Measurements from ENCODE around the gene GRIP2.

GRCh38 chr3:14570089-14570488 is 29.9 kb upstream of the GRIP2 start:
- TF ChIP-seq CTCF (conservative IDR thresholded peaks at IDR 0.05 in 1 of 2, IDR thresholded peaks at IDR 0.05 in 1 of 2; ENCODE audit: extremely low read depth in 1 of 2, insufficient read depth in 1 of 2, low read depth in 1 of 2, low read length in 2 of 2) (no peak), EZH2 (IDR thresholded peaks at IDR 0.05; ENCODE audit: borderline replicate concordance, low read length) (no peak)

Data from mammary epithelial cell (primary cell).